H1 (cell line): ENCODE results near the gene MACROD2. TPM values are rescaled to one million over a fixed set of nuclear protein-coding genes. Genes with fewer than 3 reads are reported as not detected.

Experiments used
- NANOG ChIP-seq: IDR thresholded peaks from 2 replicates; pipeline ENCODE4 v1.6.1; 2011; ENCODE audit warnings: low read length, low read depth, mild to moderate bottlenecking, inconsistent platforms; ENCODE audit not compliant: insufficient read depth, poor library complexity, severe bottlenecking
- POLR2A ChIP-seq, 2 experiments: IDR thresholded peaks; 1 replicate in 1 of 2; 2 replicates in 1 of 2; pipeline ENCODE4 v1.6.1; 2011; ENCODE audit warnings: low read depth in 2 of 2, low read length in 2 of 2, mild to moderate bottlenecking in 2 of 2; ENCODE audit errors: control extremely low read depth in 1 of 2
- ZNF274 ChIP-seq: IDR thresholded peaks from 2 replicates; pipeline ENCODE4 v1.7.0; 2012; ENCODE audit warnings: low read length, borderline replicate concordance; ENCODE audit errors: extremely low read depth
- polyA plus RNA-seq, 7 experiments: library from polyadenylated mRNA; depleted of rRNA in 3 of 7; stranded (reverse) in 5 of 7; unstranded in 2 of 7; fragments of >200 nt in 5 of 7; fragments of 200-250 nt in 2 of 7; gene quantifications; 1 replicate in 5 of 7; 2 replicates in 1 of 7; 4 replicates in 1 of 7; pipeline versions ENCODE4 v1.2.1 to v1.2.3, GENCODE V29; 2011 to 2013; ENCODE audit warnings: missing spikeins in 2 of 7, mixed read lengths in 2 of 7
- total RNA-seq: library from RNA; stranded (reverse); fragmentation: NEBNext Ultra II Directional; extraction: Animal tissue kit (Norgen Biotek cat#: 25700); gene quantifications from 2 replicates; pipeline ENCODE4 v1.2.1, GENCODE V29; 2021
- TF ChIP-seq, protein P1 (sequence below): fragments of 300-600 bp; sonication (generic); IDR thresholded peaks from 2 replicates; pipeline ENCODE4 v1.7.1; 2012; ENCODE audit warnings: low read length, moderate library complexity, mild to moderate bottlenecking, inconsistent platforms; ENCODE audit not compliant: insufficient replicate concordance

Gene MACROD2
- total and polyA plus RNA-seq, 2 of the 8 experiments (the other 6 are each of a cell fraction or from before 2014, with no cell fraction given), result 0.70 to 3.9 TPM

DNA sequence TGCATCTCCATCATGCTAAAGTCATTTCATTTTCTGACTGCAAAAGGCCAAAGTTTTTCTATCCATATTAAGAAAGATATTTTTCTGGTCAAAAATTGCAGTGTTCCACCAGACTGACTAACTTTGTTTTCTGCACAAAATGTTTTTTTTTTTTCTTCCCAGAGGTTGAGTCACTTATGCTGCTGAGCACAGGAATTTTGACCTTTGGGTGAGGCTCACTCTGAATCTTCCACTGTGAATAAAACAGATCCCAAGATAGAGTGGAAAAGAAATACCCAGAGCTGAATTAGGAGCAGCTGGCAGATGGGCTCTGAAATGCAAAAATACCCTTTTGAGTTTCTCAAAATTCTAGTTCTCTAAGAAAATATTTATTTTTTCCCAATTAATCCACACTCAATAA lies 1581.1 kb downstream of the MACROD2 start (continued):
- TF ChIP-seq, protein P1, sequence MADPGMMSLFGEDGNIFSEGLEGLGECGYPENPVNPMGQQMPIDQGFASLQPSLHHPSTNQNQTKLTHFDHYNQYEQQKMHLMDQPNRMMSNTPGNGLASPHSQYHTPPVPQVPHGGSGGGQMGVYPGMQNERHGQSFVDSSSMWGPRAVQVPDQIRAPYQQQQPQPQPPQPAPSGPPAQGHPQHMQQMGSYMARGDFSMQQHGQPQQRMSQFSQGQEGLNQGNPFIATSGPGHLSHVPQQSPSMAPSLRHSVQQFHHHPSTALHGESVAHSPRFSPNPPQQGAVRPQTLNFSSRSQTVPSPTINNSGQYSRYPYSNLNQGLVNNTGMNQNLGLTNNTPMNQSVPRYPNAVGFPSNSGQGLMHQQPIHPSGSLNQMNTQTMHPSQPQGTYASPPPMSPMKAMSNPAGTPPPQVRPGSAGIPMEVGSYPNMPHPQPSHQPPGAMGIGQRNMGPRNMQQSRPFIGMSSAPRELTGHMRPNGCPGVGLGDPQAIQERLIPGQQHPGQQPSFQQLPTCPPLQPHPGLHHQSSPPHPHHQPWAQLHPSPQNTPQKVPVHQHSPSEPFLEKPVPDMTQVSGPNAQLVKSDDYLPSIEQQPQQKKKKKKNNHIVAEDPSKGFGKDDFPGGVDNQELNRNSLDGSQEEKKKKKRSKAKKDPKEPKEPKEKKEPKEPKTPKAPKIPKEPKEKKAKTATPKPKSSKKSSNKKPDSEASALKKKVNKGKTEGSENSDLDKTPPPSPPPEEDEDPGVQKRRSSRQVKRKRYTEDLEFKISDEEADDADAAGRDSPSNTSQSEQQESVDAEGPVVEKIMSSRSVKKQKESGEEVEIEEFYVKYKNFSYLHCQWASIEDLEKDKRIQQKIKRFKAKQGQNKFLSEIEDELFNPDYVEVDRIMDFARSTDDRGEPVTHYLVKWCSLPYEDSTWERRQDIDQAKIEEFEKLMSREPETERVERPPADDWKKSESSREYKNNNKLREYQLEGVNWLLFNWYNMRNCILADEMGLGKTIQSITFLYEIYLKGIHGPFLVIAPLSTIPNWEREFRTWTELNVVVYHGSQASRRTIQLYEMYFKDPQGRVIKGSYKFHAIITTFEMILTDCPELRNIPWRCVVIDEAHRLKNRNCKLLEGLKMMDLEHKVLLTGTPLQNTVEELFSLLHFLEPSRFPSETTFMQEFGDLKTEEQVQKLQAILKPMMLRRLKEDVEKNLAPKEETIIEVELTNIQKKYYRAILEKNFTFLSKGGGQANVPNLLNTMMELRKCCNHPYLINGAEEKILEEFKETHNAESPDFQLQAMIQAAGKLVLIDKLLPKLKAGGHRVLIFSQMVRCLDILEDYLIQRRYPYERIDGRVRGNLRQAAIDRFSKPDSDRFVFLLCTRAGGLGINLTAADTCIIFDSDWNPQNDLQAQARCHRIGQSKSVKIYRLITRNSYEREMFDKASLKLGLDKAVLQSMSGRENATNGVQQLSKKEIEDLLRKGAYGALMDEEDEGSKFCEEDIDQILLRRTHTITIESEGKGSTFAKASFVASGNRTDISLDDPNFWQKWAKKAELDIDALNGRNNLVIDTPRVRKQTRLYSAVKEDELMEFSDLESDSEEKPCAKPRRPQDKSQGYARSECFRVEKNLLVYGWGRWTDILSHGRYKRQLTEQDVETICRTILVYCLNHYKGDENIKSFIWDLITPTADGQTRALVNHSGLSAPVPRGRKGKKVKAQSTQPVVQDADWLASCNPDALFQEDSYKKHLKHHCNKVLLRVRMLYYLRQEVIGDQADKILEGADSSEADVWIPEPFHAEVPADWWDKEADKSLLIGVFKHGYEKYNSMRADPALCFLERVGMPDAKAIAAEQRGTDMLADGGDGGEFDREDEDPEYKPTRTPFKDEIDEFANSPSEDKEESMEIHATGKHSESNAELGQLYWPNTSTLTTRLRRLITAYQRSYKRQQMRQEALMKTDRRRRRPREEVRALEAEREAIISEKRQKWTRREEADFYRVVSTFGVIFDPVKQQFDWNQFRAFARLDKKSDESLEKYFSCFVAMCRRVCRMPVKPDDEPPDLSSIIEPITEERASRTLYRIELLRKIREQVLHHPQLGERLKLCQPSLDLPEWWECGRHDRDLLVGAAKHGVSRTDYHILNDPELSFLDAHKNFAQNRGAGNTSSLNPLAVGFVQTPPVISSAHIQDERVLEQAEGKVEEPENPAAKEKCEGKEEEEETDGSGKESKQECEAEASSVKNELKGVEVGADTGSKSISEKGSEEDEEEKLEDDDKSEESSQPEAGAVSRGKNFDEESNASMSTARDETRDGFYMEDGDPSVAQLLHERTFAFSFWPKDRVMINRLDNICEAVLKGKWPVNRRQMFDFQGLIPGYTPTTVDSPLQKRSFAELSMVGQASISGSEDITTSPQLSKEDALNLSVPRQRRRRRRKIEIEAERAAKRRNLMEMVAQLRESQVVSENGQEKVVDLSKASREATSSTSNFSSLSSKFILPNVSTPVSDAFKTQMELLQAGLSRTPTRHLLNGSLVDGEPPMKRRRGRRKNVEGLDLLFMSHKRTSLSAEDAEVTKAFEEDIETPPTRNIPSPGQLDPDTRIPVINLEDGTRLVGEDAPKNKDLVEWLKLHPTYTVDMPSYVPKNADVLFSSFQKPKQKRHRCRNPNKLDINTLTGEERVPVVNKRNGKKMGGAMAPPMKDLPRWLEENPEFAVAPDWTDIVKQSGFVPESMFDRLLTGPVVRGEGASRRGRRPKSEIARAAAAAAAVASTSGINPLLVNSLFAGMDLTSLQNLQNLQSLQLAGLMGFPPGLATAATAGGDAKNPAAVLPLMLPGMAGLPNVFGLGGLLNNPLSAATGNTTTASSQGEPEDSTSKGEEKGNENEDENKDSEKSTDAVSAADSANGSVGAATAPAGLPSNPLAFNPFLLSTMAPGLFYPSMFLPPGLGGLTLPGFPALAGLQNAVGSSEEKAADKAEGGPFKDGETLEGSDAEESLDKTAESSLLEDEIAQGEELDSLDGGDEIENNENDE, result no peak
- TF ChIP-seq ZNF274 (no peak), POLR2A (IDR thresholded peaks at IDR 0.05; ENCODE audit: control extremely low read depth in 1 of 2, low read depth in 2 of 2, low read length in 2 of 2) (no peak), NANOG (no peak)
- TF ChIP-seq, all 59 proteins: peak for 0
